Neural cell (in vitro differentiated cells): ENCODE results near the gene GGCX. TPM values are rescaled to one million over a fixed set of nuclear protein-coding genes. Genes with fewer than 3 reads are reported as not detected.

Source experiments
- H2AFZ ChIP-seq: fragments of 200-600, 300-800 bp; sonication (generic), shearing (Covaris generic); 2 replicates; pipeline ENCODE4 v1.6.0; 2014; ENCODE audit warnings: low read depth, mild to moderate bottlenecking, antibody characterized with exemption, low read length, moderate library complexity
- H3F3A ChIP-seq: fragments of 200-600 bp; shearing (Covaris generic); 2 replicates; pipeline ENCODE4 v1.6.1; 2016; ENCODE audit warnings: mild to moderate bottlenecking, moderate library complexity, mixed read lengths, antibody characterized with exemption, low read length; ENCODE audit not compliant: insufficient read depth, poor library complexity, severe bottlenecking
- H3K27ac ChIP-seq: fragments of 200-600, 300-800 bp; sonication (generic), shearing (Covaris generic); 2 replicates; pipeline ENCODE4 v1.5.1; 2014; ENCODE audit warnings: mild to moderate bottlenecking, low read length, moderate library complexity
- H3K27me3 ChIP-seq: fragments of 300-800, 200-600 bp; sonication (generic), shearing (Covaris generic); 2 replicates; pipeline ENCODE4 v1.6.0; 2014; ENCODE audit warnings: mild to moderate bottlenecking, low read depth, low read length, moderate library complexity; ENCODE audit not compliant: insufficient read depth
- H3K36me3 ChIP-seq: fragments of 300-800, 200-600 bp; sonication (generic), shearing (Covaris generic); 2 replicates; pipeline ENCODE4 v1.5.1; 2014; ENCODE audit warnings: mild to moderate bottlenecking, antibody characterized with exemption, low read length, moderate library complexity; ENCODE audit not compliant: insufficient read depth
- H3K4me2 ChIP-seq: fragments of 300-800, 200-600 bp; sonication (generic), shearing (Covaris generic); 2 replicates; pipeline ENCODE4 v1.6.0; 2014; ENCODE audit warnings: mild to moderate bottlenecking, low read length
- H3K4me3 ChIP-seq: fragments of 300-800, 200-600 bp; sonication (generic), shearing (Covaris generic); 2 replicates; pipeline ENCODE4 v1.5.1; 2014; ENCODE audit warnings: mild to moderate bottlenecking, low read length, moderate library complexity
- H3K79me2 ChIP-seq: fragments of 200-600 bp; shearing (Covaris generic); replicated peaks from 2 replicates; pipeline ENCODE4 v1.6.0; 2014; ENCODE audit warnings: mild to moderate bottlenecking, low read length, moderate library complexity; ENCODE audit not compliant: insufficient read depth
- H3K9ac ChIP-seq: fragments of 300-800, 200-600 bp; sonication (generic), shearing (Covaris generic); 2 replicates; pipeline ENCODE4 v1.6.1; 2016; ENCODE audit warnings: mild to moderate bottlenecking, low read length, mixed read lengths
- H3K9me2 ChIP-seq: fragments of 200-600 bp; shearing (Covaris generic); 2 replicates; pipeline ENCODE4 v1.6.1; 2016; ENCODE audit warnings: mild to moderate bottlenecking, low read length, mixed read lengths; ENCODE audit not compliant: insufficient read depth
- H3K9me3 ChIP-seq: fragments of 200-600, 300-800 bp; sonication (generic), shearing (Covaris generic); 2 replicates; pipeline ENCODE4 v1.6.1; 2016; ENCODE audit warnings: mild to moderate bottlenecking, mixed run types, low read length, moderate library complexity, mixed read lengths
- H4K20me1 ChIP-seq: fragments of 200-600 bp; shearing (Covaris generic); 2 replicates; pipeline ENCODE4 v1.6.1; 2016; ENCODE audit warnings: mild to moderate bottlenecking, mixed run types; ENCODE audit not compliant: insufficient read depth
- EP300 ChIP-seq: fragments of 450-650 bp; conservative IDR thresholded peaks from 2 replicates; pipeline ENCODE4 v1.6.1; 2014; ENCODE audit warnings: antibody characterized with exemption, mild to moderate bottlenecking, moderate library complexity; ENCODE audit not compliant: poor library complexity, severe bottlenecking
- EZH2 ChIP-seq: fragments of 200-600, 300-800 bp; shearing (Covaris generic), sonication (generic); IDR thresholded peaks from 2 replicates; pipeline ENCODE4 v1.6.1; 2014; ENCODE audit warnings: antibody characterized with exemption, low read length, borderline replicate concordance, mild to moderate bottlenecking; ENCODE audit not compliant: insufficient read depth, poor library complexity, severe bottlenecking
- MXI1 ChIP-seq: fragments of 450-650 bp; conservative IDR thresholded peaks from 2 replicates; pipeline ENCODE4 v1.6.1; 2014; ENCODE audit warnings: antibody characterized with exemption, mild to moderate bottlenecking; ENCODE audit not compliant: poor library complexity, severe bottlenecking
- POLR2AphosphoS5 ChIP-seq: IDR thresholded peaks from 2 replicates; pipeline ENCODE4 v1.6.1; 2012
- RAD21 ChIP-seq: fragments of 450-650 bp; conservative IDR thresholded peaks from 2 replicates; pipeline ENCODE4 v1.6.1; 2014; ENCODE audit warnings: antibody characterized with exemption, mild to moderate bottlenecking, moderate library complexity
- SMC3 ChIP-seq: fragments of 450-650 bp; conservative IDR thresholded peaks from 2 replicates; pipeline ENCODE4 v1.6.1; 2014; ENCODE audit warnings: antibody characterized with exemption, mild to moderate bottlenecking, moderate library complexity; ENCODE audit not compliant: poor library complexity
- TAF1 ChIP-seq: IDR thresholded peaks from 2 replicates; pipeline ENCODE4 v1.6.1; 2012; ENCODE audit warnings: low read depth
- polyA plus RNA-seq: library from polyadenylated mRNA; depleted of rRNA; stranded (reverse); fragments of >200 nt; gene quantifications from 2 replicates; pipeline ENCODE4 v1.2.3, GENCODE V29; 2014
- TF ChIP-seq, protein P1 (sequence below): IDR thresholded peaks from 2 replicates; pipeline ENCODE4 v1.6.1; 2012; ENCODE audit warnings: borderline replicate concordance
- TF ChIP-seq, protein P2 (sequence below): fragments of 450-650 bp; IDR thresholded peaks from 2 replicates; pipeline ENCODE4 v1.5.1; 2014; ENCODE audit warnings: antibody characterized with exemption, mild to moderate bottlenecking, moderate library complexity; ENCODE audit not compliant: poor library complexity, severe bottlenecking

The GGCX gene
- polyA plus RNA-seq, 1 donor from 2014 or later, result 41.4 TPM

DNA sequence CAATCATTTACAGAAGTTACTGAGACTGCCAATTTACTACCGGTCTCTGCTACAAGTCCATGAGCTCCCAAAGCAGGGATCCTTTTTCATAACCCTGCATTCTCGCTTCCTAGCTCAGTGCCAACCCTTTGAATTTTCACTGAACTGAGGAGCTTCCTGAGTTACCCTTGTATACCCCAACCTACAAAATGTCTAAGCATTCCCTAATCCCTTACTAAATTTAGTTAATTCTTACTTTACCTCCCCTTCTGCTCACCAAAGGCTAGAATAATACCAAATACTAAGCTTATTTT lies 12.7 kb downstream of the GGCX start:
- no peak overlapping the region for H3K27ac ChIP-seq
- H3K36me3 ChIP-seq, result peaks cover 5% of the 10 kb centered on the region
- no peak overlapping the region for H2AFZ ChIP-seq

DNA sequence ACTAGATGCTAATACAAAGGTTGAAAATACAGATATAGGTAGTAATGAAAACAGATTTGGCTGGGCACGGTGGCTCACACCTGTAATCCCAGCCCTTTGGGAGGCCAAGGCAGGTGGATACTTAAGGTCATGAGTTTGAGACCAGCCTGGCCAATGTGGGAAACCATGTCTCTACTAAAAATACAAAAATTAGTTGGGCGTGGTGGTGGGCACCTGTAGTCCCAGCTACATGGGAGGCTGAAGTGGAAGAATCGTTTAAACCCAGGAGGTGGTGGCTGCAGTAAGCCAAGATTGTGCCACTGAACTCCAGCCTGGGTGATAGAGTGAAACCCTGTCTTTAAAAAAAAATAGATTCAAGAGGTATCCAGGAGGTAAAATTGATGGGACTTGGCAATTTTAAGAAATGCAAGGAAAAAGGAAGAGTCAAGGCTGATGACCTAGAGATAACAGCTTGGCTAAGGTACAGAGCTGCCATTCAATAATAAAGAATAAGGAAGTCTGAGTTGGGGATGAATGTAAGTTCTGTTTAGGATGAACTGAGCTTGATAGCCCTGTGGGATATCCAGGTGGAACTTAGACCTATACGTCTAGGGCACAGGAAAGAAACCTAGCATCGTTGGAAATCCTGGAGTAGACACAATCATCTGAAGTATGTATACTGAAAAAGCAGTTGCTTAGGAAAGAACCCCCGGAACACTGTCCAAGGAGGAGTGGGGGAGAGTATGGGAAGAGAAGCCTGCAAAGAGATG lies 13.3 kb downstream of the GGCX start:
- Histone ChIP-seq H3K9me3 (no peaks in the 10 kb centered on the region), H3K27me3 (no peaks in the 10 kb centered on the region), H3K4me3 (no peak overlapping the region), H3K4me2 (no peak overlapping the region), H3F3A (no peaks in the 10 kb centered on the region), H2AFZ (no peak overlapping the region), H3K27ac (no peak overlapping the region), H3K79me2 (peaks cover 2% of the 10 kb centered on the region), H3K9ac (no peak overlapping the region), H4K20me1 (no peaks in the 10 kb centered on the region), H3K36me3 (peaks cover 7% of the 10 kb centered on the region), H3K9me2 (no peaks in the 10 kb centered on the region)
- no peak for TF ChIP-seq EP300
- TF ChIP-seq RAD21, result no peak
- TF ChIP-seq, protein P1, sequence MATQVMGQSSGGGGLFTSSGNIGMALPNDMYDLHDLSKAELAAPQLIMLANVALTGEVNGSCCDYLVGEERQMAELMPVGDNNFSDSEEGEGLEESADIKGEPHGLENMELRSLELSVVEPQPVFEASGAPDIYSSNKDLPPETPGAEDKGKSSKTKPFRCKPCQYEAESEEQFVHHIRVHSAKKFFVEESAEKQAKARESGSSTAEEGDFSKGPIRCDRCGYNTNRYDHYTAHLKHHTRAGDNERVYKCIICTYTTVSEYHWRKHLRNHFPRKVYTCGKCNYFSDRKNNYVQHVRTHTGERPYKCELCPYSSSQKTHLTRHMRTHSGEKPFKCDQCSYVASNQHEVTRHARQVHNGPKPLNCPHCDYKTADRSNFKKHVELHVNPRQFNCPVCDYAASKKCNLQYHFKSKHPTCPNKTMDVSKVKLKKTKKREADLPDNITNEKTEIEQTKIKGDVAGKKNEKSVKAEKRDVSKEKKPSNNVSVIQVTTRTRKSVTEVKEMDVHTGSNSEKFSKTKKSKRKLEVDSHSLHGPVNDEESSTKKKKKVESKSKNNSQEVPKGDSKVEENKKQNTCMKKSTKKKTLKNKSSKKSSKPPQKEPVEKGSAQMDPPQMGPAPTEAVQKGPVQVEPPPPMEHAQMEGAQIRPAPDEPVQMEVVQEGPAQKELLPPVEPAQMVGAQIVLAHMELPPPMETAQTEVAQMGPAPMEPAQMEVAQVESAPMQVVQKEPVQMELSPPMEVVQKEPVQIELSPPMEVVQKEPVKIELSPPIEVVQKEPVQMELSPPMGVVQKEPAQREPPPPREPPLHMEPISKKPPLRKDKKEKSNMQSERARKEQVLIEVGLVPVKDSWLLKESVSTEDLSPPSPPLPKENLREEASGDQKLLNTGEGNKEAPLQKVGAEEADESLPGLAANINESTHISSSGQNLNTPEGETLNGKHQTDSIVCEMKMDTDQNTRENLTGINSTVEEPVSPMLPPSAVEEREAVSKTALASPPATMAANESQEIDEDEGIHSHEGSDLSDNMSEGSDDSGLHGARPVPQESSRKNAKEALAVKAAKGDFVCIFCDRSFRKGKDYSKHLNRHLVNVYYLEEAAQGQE, result no peak
- TF ChIP-seq TAF1, result no peak
- TF ChIP-seq SMC3, result no peak
- TF ChIP-seq, protein P2, sequence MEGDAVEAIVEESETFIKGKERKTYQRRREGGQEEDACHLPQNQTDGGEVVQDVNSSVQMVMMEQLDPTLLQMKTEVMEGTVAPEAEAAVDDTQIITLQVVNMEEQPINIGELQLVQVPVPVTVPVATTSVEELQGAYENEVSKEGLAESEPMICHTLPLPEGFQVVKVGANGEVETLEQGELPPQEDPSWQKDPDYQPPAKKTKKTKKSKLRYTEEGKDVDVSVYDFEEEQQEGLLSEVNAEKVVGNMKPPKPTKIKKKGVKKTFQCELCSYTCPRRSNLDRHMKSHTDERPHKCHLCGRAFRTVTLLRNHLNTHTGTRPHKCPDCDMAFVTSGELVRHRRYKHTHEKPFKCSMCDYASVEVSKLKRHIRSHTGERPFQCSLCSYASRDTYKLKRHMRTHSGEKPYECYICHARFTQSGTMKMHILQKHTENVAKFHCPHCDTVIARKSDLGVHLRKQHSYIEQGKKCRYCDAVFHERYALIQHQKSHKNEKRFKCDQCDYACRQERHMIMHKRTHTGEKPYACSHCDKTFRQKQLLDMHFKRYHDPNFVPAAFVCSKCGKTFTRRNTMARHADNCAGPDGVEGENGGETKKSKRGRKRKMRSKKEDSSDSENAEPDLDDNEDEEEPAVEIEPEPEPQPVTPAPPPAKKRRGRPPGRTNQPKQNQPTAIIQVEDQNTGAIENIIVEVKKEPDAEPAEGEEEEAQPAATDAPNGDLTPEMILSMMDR, result no peak
- no peak for TF ChIP-seq MXI1
- TF ChIP-seq POLR2AphosphoS5, result no peak
- no peak for TF ChIP-seq EZH2

More for the DNA sequence above, 12.7 kb downstream of the GGCX start:
- H3K9me2 ChIP-seq, result no peaks in the 10 kb centered on the region
- H3K9me3 ChIP-seq, result no peaks in the 10 kb centered on the region
- TF ChIP-seq TAF1 (no peak), POLR2AphosphoS5 (no peak), RAD21 (no peak), SMC3 (no peak), MXI1 (no peak), EZH2 (no peak), EP300 (no peak)
- TF ChIP-seq, protein P2, result no peak
- TF ChIP-seq, protein P1, result no peak
- H3K27me3 ChIP-seq, result no peaks in the 10 kb centered on the region
- no peaks in the 10 kb centered on the region for H4K20me1 ChIP-seq
- H3K4me2 ChIP-seq, result no peak overlapping the region
- H3K4me3 ChIP-seq, result no peak overlapping the region
- no peaks in the 10 kb centered on the region for H3K79me2 ChIP-seq
- no peaks in the 10 kb centered on the region for H3F3A ChIP-seq
- H3K9ac ChIP-seq, result no peak overlapping the region
